OCI-LY7 (cell line): ENCODE data around the gene ZNF99. TPM values are rescaled to one million over a fixed set of nuclear protein-coding genes. Genes with fewer than 3 reads are reported as not detected.
"Not testable (repeated sequence)": the region's sequence is repeated elsewhere in the genome, so short reads cannot be mapped to it uniquely, and the experiment has no call there.

Experiments used
- BruUV-seq: library from RNA; stranded (reverse); fragments of 400-500 nt; replicated peaks from 2 replicates; lab custom pipeline; 2021; lab: Mats Ljungman, UMichigan
- CTCF ChIA-PET: fragments of 300-600 bp; sonication (Branson Sonifier 250); formaldehyde crosslinking; loops from one replicate; lab custom pipeline; 2022; ENCODE audit warnings: antibody characterized with exemption; ENCODE audit not compliant: unreplicated experiment; lab: Charles Lee
- POLR2A ChIA-PET: fragments of 300-600 bp; sonication (Branson Sonifier 250); formaldehyde crosslinking; loops from one replicate; lab custom pipeline; 2022; ENCODE audit warnings: antibody characterized with exemption; lab: Charles Lee
- DNase-seq: peaks from one replicate; pipeline ENCODE4 v3.0.0-alpha.2; 2015; ENCODE audit warnings: low spot score
- H2AFZ ChIP-seq: fragments of 200-600 bp; sonication (generic), shearing (Covaris generic); 2 replicates; pipeline ENCODE4 v1.6.1; 2014; ENCODE audit warnings: mild to moderate bottlenecking, antibody characterized with exemption, low read length, moderate library complexity
- H3K27ac ChIP-seq: fragments of 200-600 bp; sonication (generic); 2 replicates; pipeline ENCODE4 v1.5.1; 2014; ENCODE audit warnings: mixed run types, low read depth, mild to moderate bottlenecking, moderate library complexity, low read length, inconsistent platforms; ENCODE audit not compliant: poor library complexity, severe bottlenecking
- H3K36me3 ChIP-seq: fragments of 200-600 bp; sonication (generic); 2 replicates; pipeline ENCODE4 v1.6.1; 2014; ENCODE audit warnings: mild to moderate bottlenecking, antibody characterized with exemption, low read length, moderate library complexity, mixed read lengths; ENCODE audit not compliant: insufficient read depth
- H3K4me1 ChIP-seq: fragments of 200-600 bp; sonication (generic); 2 replicates; pipeline ENCODE4 v1.5.1; 2014; ENCODE audit warnings: mild to moderate bottlenecking, low read length; ENCODE audit not compliant: insufficient read depth, poor library complexity, severe bottlenecking
- H3K4me2 ChIP-seq: fragments of 200-600 bp; sonication (generic); 2 replicates; pipeline ENCODE4 v1.6.1; 2014; ENCODE audit warnings: mild to moderate bottlenecking, low read length
- H3K4me3 ChIP-seq: fragments of 200-600 bp; sonication (generic); 2 replicates; pipeline ENCODE4 v1.5.1; 2014; ENCODE audit warnings: mild to moderate bottlenecking, low read depth, low read length; ENCODE audit not compliant: poor library complexity, severe bottlenecking
- H3K79me2 ChIP-seq: fragments of 200-600 bp; sonication (generic); 2 replicates; pipeline ENCODE4 v1.6.1; 2016; ENCODE audit warnings: low read depth, mild to moderate bottlenecking, low read length, moderate library complexity, mixed read lengths; ENCODE audit not compliant: insufficient read depth
- H3K9me2 ChIP-seq: fragments of 200-600 bp; sonication (generic); 2 replicates; pipeline ENCODE4 v1.6.1; 2016; ENCODE audit warnings: mild to moderate bottlenecking, low read length, mixed read lengths; ENCODE audit not compliant: insufficient read depth
- H3K9me3 ChIP-seq: fragments of 200-600 bp; sonication (generic); 2 replicates; pipeline ENCODE4 v1.6.1; 2014; ENCODE audit warnings: mild to moderate bottlenecking, mixed run types, low read length, mixed read lengths
- H4K20me1 ChIP-seq: fragments of 200-600 bp; sonication (generic); 2 replicates; pipeline ENCODE4 v1.6.1; 2014; ENCODE audit warnings: mild to moderate bottlenecking, antibody characterized with exemption, low read length, moderate library complexity, mixed read lengths; ENCODE audit not compliant: insufficient read depth
- CTCF ChIP-seq: fragments of 200-600 bp; sonication (generic); conservative IDR thresholded peaks from 2 replicates; pipeline ENCODE4 v1.5.1; 2014; ENCODE audit warnings: mild to moderate bottlenecking, antibody characterized with exemption, low read length, moderate library complexity, mixed read lengths
- EZH2phosphoT487 ChIP-seq: fragments of 200-600 bp; sonication (generic); IDR thresholded peaks from 2 replicates; pipeline ENCODE4 v1.6.1; 2018; ENCODE audit warnings: low read depth, borderline replicate concordance, mild to moderate bottlenecking, mixed run types, antibody characterized with exemption, low read length, moderate library complexity, mixed read lengths
- intact Hi-C: fragments of 100-400 bp; cut with micrococcal nuclease; formaldehyde crosslinking; loops from one replicate; pipeline ENCODE4 v1.10.0; 2022; ENCODE audit not compliant: unreplicated experiment
- total RNA-seq, 2 experiments: library from RNA; depleted of rRNA in 1 of 2; stranded (reverse); fragments of >200 nt in 1 of 2; shearing (Covaris generic) in 1 of 2; gene quantifications; 2 replicates each; pipeline ENCODE4 v1.2.3, GENCODE V29; 2014 to 2022

ZNF99 gene
- total RNA-seq, 2 experiments from 2014 or later, result not detected

DNA sequence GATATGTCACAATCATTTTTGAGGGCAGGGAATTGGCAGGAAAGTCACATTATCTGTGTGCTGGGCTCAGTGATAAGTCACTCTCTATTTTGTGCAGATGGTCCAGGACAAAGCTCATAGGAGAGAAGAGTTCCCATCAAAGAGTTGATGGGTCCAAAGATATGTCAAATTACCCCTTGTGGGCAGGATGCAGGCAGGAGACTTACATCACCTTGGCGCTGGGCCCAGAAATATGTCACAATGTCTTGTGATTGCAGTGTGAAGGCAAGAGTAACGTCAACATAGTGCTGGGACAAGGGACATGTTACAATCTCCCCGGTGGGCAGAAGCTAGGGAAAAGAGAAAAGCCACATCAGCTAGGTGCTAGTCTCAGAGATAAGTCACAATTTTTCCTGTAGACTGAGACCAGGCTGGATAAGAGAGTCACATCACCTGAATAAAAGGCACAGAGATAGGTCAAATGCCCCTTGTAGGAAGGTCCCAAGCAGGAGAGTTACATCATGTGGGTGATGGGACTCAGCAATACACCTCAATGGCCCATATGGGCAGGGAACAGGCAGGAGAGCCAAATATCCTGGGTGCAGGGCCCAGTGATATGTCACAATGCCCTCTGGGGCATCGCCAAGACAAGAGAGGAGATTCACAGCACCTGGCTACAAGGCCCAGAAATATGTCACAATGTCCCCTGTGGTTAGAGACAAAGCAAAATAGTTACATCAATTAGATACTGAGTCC, 47.9 kb downstream of the ZNF99 start:
- Histone ChIP-seq H3K4me3 (no peak overlapping the region), H3K9me3 (0 out of 2 replicates have a peak, but pooled peaks cover 5% of the 10 kb centered on the region), H3K79me2 (no peaks in the 10 kb centered on the region), H3K4me1 (no peaks in the 10 kb centered on the region), H3K9me2 (no peaks in the 10 kb centered on the region), H4K20me1 (no peaks in the 10 kb centered on the region), H3K27ac (no peak overlapping the region), H3K4me2 (no peak overlapping the region), H2AFZ (no peak overlapping the region), H3K36me3 (no peaks in the 10 kb centered on the region)
- DNase-seq, result no peak
- intact Hi-C loops, result no loop called here
- TF ChIP-seq CTCF (no peak), EZH2phosphoT487 (no peak)
- no TSS peak for BruUV-seq
- CTCF ChIA-PET, result no interaction called here
- POLR2A ChIA-PET, result interaction anchor here (0.7 kb wide), 1 partner anchor 1093 kb away, joined by 3 read pairs; no protein-coding TSS in a partner anchor

GRCh38 chr19:22733691-22734090, 50.3 kb downstream of the ZNF99 start:
- H4K20me1 ChIP-seq, result no peaks in the 10 kb centered on the region
- no peak overlapping the region for H3K27ac ChIP-seq
- H3K4me3 ChIP-seq, result no peak overlapping the region
- DNase-seq, result no peak
- no peaks in the 10 kb centered on the region for H3K9me3 ChIP-seq
- H2AFZ ChIP-seq, result no peak overlapping the region
- H3K79me2 ChIP-seq, result no peaks in the 10 kb centered on the region
- intact Hi-C loops, result no loop called here
- CTCF ChIA-PET, result no interaction called here
- POLR2A ChIA-PET, result no interaction called here
- H3K36me3 ChIP-seq, result no peaks in the 10 kb centered on the region
- TF ChIP-seq CTCF (no peak), EZH2phosphoT487 (no peak)
- H3K4me2 ChIP-seq, result no peak overlapping the region
- no peaks in the 10 kb centered on the region for H3K4me1 ChIP-seq
- no TSS peak for BruUV-seq
- H3K9me2 ChIP-seq, result no peaks in the 10 kb centered on the region

GRCh38 chr19:22728214-22728613, 55.7 kb downstream of the ZNF99 start:
- CTCF ChIA-PET, result interaction anchor here (0.6 kb wide), 1 partner anchor 877 kb away, joined by 3 read pairs; no protein-coding TSS in a partner anchor
- POLR2A ChIA-PET, result not testable (repeated sequence)

GRCh38 chr19:22721533-22721932, 62.4 kb downstream of the ZNF99 start:
- POLR2A ChIA-PET, intact Hi-C loops, H3K36me3 ChIP-seq, H3K4me3 ChIP-seq, H3K79me2 ChIP-seq, H3K9me2 ChIP-seq, H3K27ac ChIP-seq, BruUV-seq, H3K4me2 ChIP-seq, CTCF ChIA-PET, H3K4me1 ChIP-seq, DNase-seq, H4K20me1 ChIP-seq, H2AFZ ChIP-seq, H3K9me3 ChIP-seq: not testable (repeated sequence)

More at GRCh38 chr19:22728214-22728613, 55.7 kb downstream of the ZNF99 start:
- H3K4me3 ChIP-seq, H4K20me1 ChIP-seq, H3K9me2 ChIP-seq, H3K27ac ChIP-seq, H3K9me3 ChIP-seq, H3K79me2 ChIP-seq, H3K4me2 ChIP-seq, BruUV-seq, H2AFZ ChIP-seq, intact Hi-C loops, H3K36me3 ChIP-seq, H3K4me1 ChIP-seq, DNase-seq: not testable (repeated sequence)
